ENCODE data around the gene POU2F2. TPM values are rescaled to one million over a fixed set of nuclear protein-coding genes. Genes with fewer than 3 reads are reported as not detected.

Gene POU2F2
- total and polyA plus RNA-seq, 10 of the 15 experiments (the other 5 are each of a cell fraction or from before 2014, with no cell fraction given), result 4.4 to 62.4 (median 37.9) TPM

DNA sequence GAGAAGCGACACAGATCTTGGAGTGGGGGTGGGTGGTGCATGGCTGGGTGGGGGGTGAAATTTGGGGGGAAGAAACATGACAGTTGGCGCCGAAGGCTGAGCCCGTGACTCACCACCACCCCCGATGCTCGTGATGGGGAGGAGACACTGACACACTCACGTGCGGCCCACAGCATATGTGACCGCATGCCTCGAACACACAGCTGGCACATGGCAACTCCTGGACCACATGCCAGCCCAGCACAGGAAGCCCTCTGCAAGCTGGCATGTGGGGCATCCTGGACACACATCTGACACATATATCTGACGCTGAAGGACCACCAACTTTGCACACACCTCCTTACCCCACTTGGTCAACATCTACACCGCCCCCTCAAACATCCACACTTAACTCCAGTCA is 61.0 kb downstream of the POU2F2 start:
- H3K9me3 ChIP-seq (replicated peaks; ENCODE audit: control insufficient read depth, insufficient read depth, low read length), result no peaks in the 10 kb centered on the region
- POLR2A ChIA-PET, result no interaction called here
- CTCF ChIA-PET, result no interaction called here
- intact Hi-C loops (cut with micrococcal nuclease; ENCODE audit: unreplicated experiment) (no loop called here), in situ Hi-C loops (cut with MboI) (no loop called here)
- ATAC-seq (no peak), DNase-seq (ENCODE audit: low read depth, low spot score) (no peak), FAIRE-seq (no peak)
- peaks cover 15 to 17% of the 10 kb centered on the region in 2 experiments for H3K27me3 ChIP-seq (replicated peaks in 1 of 2; ENCODE audit: control insufficient read depth in 2 of 2, insufficient read depth in 2 of 2, low read length in 1 of 2)
- H3K4me1 ChIP-seq (ENCODE audit: control insufficient read depth, insufficient read depth, low read length), result peaks cover 7% of the 10 kb centered on the region
- H3K79me2 ChIP-seq (ENCODE audit: control insufficient read depth, insufficient read depth, low read length), result peaks cover 8% of the 10 kb centered on the region
- no peak overlapping the region for H3K27ac ChIP-seq (ENCODE audit: control insufficient read depth, insufficient read depth)
- SMC1A ChIA-PET (ENCODE audit: uncharacterized antibody, unreplicated experiment), result interaction anchor here (0.9 kb wide), 1 partner anchor 36 kb away, joined by 3 read pairs; no protein-coding TSS in a partner anchor
- no peaks in the 10 kb centered on the region for H4K20me1 ChIP-seq (ENCODE audit: control insufficient read depth, insufficient read depth)
- H3K4me3 ChIP-seq, result no peak overlapping the region
- H2AFZ ChIP-seq (ENCODE audit: control insufficient read depth, low read depth, low read length), result no peak overlapping the region
- RAD21 ChIA-PET (ENCODE audit: unreplicated experiment), result no interaction called here
- BruUV-seq (replicated peaks), result no TSS peak
- H3K4me2 ChIP-seq (ENCODE audit: control insufficient read depth, insufficient read depth), result no peak overlapping the region
- H3K36me3 ChIP-seq (ENCODE audit: control insufficient read depth in 2 of 2, insufficient read depth in 2 of 2, low read length in 1 of 2), result no peaks in the 10 kb centered on the region
- H3K9ac ChIP-seq (ENCODE audit: control insufficient read depth, insufficient read depth, low read length), result no peak overlapping the region
- WGBS (ENCODE audit: insufficient coverage, insufficient replicate concordance, low lambda C conversion rate, missing lambda C conversion rate), result 49% methylated on average over 4 of the region's 12 CpGs
- TF ChIP-seq NFXL1 (IDR thresholded peaks at IDR 0.05; ENCODE audit: borderline replicate concordance) (no peak), SP1 (IDR thresholded peaks at IDR 0.05; ENCODE audit: low read depth, low read length) (no peak), ATF7 (IDR thresholded peaks at IDR 0.05; ENCODE audit: low read depth) (no peak), NFYB (IDR thresholded peaks at IDR 0.05; ENCODE audit: insufficient read depth, low read depth, low read length) (no peak), TCF7 (IDR thresholded peaks at IDR 0.05; ENCODE audit: borderline replicate concordance) (no peak), CEBPB (IDR thresholded peaks at IDR 0.05; ENCODE audit: borderline replicate concordance in 1 of 2, low read depth in 2 of 2, low read length in 2 of 2) (no peak), CUX1 (IDR thresholded peaks at IDR 0.05; ENCODE audit: insufficient replicate concordance, low read depth, low read length) (no peak), IRF4 (IDR thresholded peaks at IDR 0.05; ENCODE audit: low read depth, low read length) (no peak), RAD21 (IDR thresholded peaks at IDR 0.05; ENCODE audit: insufficient read depth, low read depth, low read length) (no peak), BCL11A (IDR thresholded peaks at IDR 0.05; ENCODE audit: low read depth, low read length) (no peak)
- TF ChIP-seq, protein P1, sequence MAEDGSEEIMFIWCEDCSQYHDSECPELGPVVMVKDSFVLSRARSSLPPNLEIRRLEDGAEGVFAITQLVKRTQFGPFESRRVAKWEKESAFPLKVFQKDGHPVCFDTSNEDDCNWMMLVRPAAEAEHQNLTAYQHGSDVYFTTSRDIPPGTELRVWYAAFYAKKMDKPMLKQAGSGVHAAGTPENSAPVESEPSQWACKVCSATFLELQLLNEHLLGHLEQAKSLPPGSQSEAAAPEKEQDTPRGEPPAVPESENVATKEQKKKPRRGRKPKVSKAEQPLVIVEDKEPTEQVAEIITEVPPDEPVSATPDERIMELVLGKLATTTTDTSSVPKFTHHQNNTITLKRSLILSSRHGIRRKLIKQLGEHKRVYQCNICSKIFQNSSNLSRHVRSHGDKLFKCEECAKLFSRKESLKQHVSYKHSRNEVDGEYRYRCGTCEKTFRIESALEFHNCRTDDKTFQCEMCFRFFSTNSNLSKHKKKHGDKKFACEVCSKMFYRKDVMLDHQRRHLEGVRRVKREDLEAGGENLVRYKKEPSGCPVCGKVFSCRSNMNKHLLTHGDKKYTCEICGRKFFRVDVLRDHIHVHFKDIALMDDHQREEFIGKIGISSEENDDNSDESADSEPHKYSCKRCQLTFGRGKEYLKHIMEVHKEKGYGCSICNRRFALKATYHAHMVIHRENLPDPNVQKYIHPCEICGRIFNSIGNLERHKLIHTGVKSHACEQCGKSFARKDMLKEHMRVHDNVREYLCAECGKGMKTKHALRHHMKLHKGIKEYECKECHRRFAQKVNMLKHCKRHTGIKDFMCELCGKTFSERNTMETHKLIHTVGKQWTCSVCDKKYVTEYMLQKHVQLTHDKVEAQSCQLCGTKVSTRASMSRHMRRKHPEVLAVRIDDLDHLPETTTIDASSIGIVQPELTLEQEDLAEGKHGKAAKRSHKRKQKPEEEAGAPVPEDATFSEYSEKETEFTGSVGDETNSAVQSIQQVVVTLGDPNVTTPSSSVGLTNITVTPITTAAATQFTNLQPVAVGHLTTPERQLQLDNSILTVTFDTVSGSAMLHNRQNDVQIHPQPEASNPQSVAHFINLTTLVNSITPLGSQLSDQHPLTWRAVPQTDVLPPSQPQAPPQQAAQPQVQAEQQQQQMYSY (CRISPR knock-in tag; IDR thresholded peaks at IDR 0.05), result no peak
- TF ChIP-seq, protein P2, sequence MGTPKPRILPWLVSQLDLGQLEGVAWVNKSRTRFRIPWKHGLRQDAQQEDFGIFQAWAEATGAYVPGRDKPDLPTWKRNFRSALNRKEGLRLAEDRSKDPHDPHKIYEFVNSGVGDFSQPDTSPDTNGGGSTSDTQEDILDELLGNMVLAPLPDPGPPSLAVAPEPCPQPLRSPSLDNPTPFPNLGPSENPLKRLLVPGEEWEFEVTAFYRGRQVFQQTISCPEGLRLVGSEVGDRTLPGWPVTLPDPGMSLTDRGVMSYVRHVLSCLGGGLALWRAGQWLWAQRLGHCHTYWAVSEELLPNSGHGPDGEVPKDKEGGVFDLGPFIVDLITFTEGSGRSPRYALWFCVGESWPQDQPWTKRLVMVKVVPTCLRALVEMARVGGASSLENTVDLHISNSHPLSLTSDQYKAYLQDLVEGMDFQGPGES (IDR thresholded peaks at IDR 0.05), result no peak
- TF ChIP-seq, protein P3, sequence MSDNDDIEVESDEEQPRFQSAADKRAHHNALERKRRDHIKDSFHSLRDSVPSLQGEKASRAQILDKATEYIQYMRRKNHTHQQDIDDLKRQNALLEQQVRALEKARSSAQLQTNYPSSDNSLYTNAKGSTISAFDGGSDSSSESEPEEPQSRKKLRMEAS (IDR thresholded peaks at IDR 0.05; ENCODE audit: low read depth, low read length), result no peak

Data from GM12878 (cell line).